Subcutaneous abdominal adipose tissue (tissue), 5 donors: ENCODE measurements around the gene SSNA1.

Experiments
- H3K27ac ChIP-seq: one replicate; pipeline ENCODE4 v1.7.0; 2013; ENCODE audit warnings: low read depth, mild to moderate bottlenecking, inconsistent platforms, low read length, moderate library complexity
- H3K27me3 ChIP-seq, 5 donors: one replicate each; pipeline ENCODE4 v1.7.0; 2013; ENCODE audit warnings: low read length in 5 of 5, inconsistent platforms in 1 of 5; ENCODE audit not compliant: control insufficient read depth in 5 of 5, insufficient read depth in 4 of 5
- H3K36me3 ChIP-seq, 5 donors: one replicate each; pipeline ENCODE4 v1.7.0; 2013; ENCODE audit warnings: low read length in 5 of 5; ENCODE audit not compliant: control insufficient read depth in 5 of 5, insufficient read depth in 5 of 5
- H3K4me1 ChIP-seq, 5 donors: one replicate each; pipeline ENCODE4 v1.7.0; 2013; ENCODE audit warnings: low read length in 5 of 5, mild to moderate bottlenecking in 3 of 5, moderate library complexity in 1 of 5; ENCODE audit not compliant: control insufficient read depth in 5 of 5, insufficient read depth in 5 of 5
- H3K4me3 ChIP-seq, 5 donors: one replicate each; pipeline ENCODE4 v1.7.0; 2013; ENCODE audit warnings: low read length in 5 of 5, low read depth in 1 of 5
- H3K9ac ChIP-seq, 5 donors: one replicate each; pipeline ENCODE4 v1.7.0; 2013; ENCODE audit warnings: low read length in 5 of 5, mild to moderate bottlenecking in 4 of 5, moderate library complexity in 3 of 5
- H3K9me3 ChIP-seq, 5 donors: one replicate each; pipeline ENCODE4 v1.7.0; 2013; ENCODE audit warnings: low read length in 5 of 5; ENCODE audit not compliant: control insufficient read depth in 5 of 5
- donor health status: healthy.
- donor health status: healthy.
- donor health status: healthy.
- donor health status: healthy.
- donor health status: healthy.

Gene SSNA1

GRCh38 chr9:137188490-137189296 lies at the start of gene SSNA1, which contains the start of gene ANAPC2:
TSS of gene SSNA1 (plus strand) at chr9:137188676. CDS start at chr9:137188727, 51 bp downstream.
TSS of gene ANAPC2 (minus strand) at chr9:137188560. CDS start at chr9:137188532, 28 bp downstream.
- Histone ChIP-seq H3K27me3 (no peaks in the 10 kb centered on the region), H3K4me3 (peak within 1 kb of the TSS; percentile 90 to 99 (median 95)), H3K9ac (peak within 1 kb of the TSS; percentile 68 to 95 (median 91)), H3K4me1 (peaks cover 9 to 54% (median 40%) of the 10 kb centered on the region in 5 donors), H3K36me3 (peaks cover 0 to 55% (median 51%) of the 10 kb centered on the region in 5 donors), H3K27ac (peak within 1 kb of the TSS; percentile 91), H3K9me3 (no peaks in the 10 kb centered on the region)

DNA sequence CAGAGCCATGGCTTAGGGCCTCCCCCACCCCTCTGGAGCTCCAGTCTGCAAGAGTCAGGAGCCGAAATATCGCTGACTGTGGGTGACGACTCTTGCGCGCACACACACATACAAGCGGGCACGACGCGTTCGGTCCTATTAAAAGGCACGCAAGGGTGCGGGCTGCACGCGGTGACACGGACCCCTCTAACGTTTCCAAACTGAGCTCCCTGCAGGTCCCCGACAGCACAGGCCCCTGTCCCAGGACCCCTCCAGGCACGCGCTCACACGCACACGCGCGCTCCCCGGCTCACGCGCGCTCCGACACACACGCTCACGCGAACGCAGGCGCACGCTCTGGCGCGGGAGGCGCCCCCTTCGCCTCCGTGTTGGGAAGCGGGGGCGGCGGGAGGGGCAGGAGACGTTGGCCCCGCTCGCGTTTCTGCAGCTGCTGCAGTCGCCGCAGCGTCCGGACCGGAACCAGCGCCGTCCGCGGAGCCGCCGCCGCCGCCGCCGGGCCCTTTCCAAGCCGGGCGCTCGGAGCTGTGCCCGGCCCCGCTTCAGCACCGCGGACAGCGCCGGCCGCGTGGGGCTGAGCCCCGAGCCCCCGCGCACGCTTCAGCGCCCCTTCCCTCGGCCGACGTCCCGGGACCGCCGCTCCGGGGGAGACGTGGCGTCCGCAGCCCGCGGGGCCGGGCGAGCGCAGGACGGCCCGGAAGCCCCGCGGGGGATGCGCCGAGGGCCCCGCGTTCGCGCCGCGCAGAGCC lies 49.6 kb upstream of the SSNA1 start, which contains the start of gene GRIN1:
Gene GRIN1 (plus strand): TSS at position 433 of the 746 bp plus-strand sequence. CDS start 333 bp downstream, outside the sequence.
- Histone ChIP-seq H3K4me1 (peaks cover 0 to 6% (median 3%) of the 10 kb centered on the region in 5 donors), H3K27ac (no peak within 1 kb of the TSS), H3K27me3 (peaks cover 57 to 80% (median 71%) of the 10 kb centered on the region in 5 donors), H3K9ac (no peak within 1 kb of the TSS), H3K4me3 (peak within 1 kb of the TSS in 1 of 5 donors; percentile 48), H3K36me3 (no peaks in the 10 kb centered on the region), H3K9me3 (no peaks in the 10 kb centered on the region)

- Histone ChIP-seq H3K27ac (no peak overlapping the region), H3K4me1 (peaks cover 0 to 6% (median 3%) of the 10 kb centered on the region in 5 donors), H3K9me3 (no peaks in the 10 kb centered on the region), H3K4me3 (no peak overlapping the region), H3K27me3 (peaks cover 57 to 83% (median 71%) of the 10 kb centered on the region in 5 donors), H3K9ac (no peak overlapping the region), H3K36me3 (no peaks in the 10 kb centered on the region)
Measured at GRCh38 chr9:137139468-137140150, 48.9 kb upstream of the SSNA1 start.

DNA sequence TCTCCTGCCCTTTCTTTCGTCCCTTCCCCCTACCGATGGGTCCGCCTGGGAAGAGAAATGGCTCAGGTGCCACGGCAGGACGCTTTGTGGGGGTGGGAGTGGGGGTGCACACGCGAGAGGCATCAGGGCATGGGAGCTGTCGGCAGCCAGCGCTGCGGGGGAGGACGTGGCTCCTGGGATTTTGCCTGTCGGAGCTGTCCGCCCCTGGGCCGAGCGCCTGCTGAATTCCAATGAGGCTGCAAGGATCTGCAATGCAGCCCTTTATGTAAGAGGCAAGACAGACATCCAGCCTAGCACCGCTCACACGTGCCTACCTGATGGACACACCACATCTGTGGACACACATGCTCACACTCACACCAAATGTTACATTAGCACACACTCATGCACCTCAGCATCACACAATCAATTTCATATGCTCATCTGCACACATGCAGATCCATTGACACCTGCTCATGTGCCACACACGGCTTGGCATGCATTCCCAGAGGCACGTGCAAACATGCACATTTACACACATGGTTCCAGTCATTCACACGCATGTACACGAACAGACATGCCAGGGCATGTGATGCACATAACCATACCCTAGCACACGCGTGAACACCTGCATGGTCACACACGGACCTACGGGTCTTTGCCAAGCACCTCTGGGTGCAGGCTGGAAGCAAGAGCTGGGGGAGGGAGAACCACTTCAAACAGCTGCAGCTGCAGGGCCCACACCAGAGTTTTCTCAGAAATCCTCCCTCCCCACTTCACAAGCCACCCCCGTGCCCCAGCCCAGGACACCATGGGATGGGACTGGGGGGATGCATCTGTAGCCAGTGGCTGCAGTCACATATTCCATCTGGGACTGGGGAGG lies 48.1 kb upstream of the SSNA1 start:
- H3K27ac ChIP-seq, result no peak overlapping the region
- peaks cover 57 to 83% (median 71%) of the 10 kb centered on the region in 5 donors for H3K27me3 ChIP-seq

GRCh38 chr9:137141050-137141810 lies 47.2 kb upstream of the SSNA1 start:
- H3K27ac ChIP-seq, result no peak overlapping the region
- no peak overlapping the region for H3K9ac ChIP-seq
- no peaks in the 10 kb centered on the region for H3K36me3 ChIP-seq
- H3K4me3 ChIP-seq, result no peak overlapping the region
- peaks cover 0 to 6% (median 3%) of the 10 kb centered on the region in 5 donors for H3K4me1 ChIP-seq
- peaks cover 55 to 83% (median 71%) of the 10 kb centered on the region in 5 donors for H3K27me3 ChIP-seq
- no peaks in the 10 kb centered on the region for H3K9me3 ChIP-seq

More for the DNA sequence above, 48.1 kb upstream of the SSNA1 start:
- Histone ChIP-seq H3K9me3 (no peaks in the 10 kb centered on the region), H3K9ac (no peak overlapping the region), H3K36me3 (no peaks in the 10 kb centered on the region), H3K4me1 (peaks cover 0 to 6% (median 3%) of the 10 kb centered on the region in 5 donors), H3K4me3 (no peak overlapping the region)

- no peak overlapping the region for H3K27ac ChIP-seq
- H3K27me3 ChIP-seq, result peaks cover 51 to 77% (median 69%) of the 10 kb centered on the region in 5 donors
- H3K9ac ChIP-seq, result no peak overlapping the region
- no peaks in the 10 kb centered on the region for H3K36me3 ChIP-seq
- H3K4me1 ChIP-seq, result peaks cover 0 to 6% (median 3%) of the 10 kb centered on the region in 5 donors
- no peak overlapping the region for H3K4me3 ChIP-seq
- H3K9me3 ChIP-seq, result no peaks in the 10 kb centered on the region
Measured at GRCh38 chr9:137141976-137142936, 46.2 kb upstream of the SSNA1 start.

DNA sequence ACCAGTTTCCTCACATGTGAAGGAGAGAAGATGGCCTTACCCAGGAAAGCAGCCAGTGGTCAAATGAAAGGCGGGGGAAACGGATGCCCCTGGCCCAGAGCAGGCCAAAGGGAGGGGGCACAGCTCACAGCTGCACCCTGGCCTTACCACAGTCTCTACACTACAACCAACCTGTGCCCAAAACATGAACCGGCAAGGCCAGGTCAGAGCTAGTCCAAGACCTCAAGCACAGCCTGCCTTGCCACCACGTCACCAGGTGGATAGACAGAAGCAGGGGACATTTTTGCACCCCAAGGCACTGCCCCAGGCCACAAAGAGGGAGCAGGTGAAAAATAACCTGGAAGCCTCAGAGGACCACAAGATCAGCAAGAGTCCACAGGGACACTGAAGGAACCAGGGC lies 45.0 kb upstream of the SSNA1 start:
- Histone ChIP-seq H3K4me3 (no peak overlapping the region), H3K9me3 (no peaks in the 10 kb centered on the region), H3K27ac (no peak overlapping the region), H3K4me1 (peaks cover 0 to 6% (median 3%) of the 10 kb centered on the region in 5 donors), H3K9ac (no peak overlapping the region), H3K27me3 (peaks cover 46 to 72% (median 64%) of the 10 kb centered on the region in 5 donors), H3K36me3 (no peaks in the 10 kb centered on the region)
